GM23338 (cell line): ENCODE measurements around the gene LAGE3. TPM values are rescaled to one million over a fixed set of nuclear protein-coding genes. Genes with fewer than 3 reads are reported as not detected.

Experiments
- ATAC-seq: fragments of 200-7000 bp; cut with Tn5 transposase; 3 replicates; pipeline ENCODE4 v1.9.1; 2020
- DNase-seq: peaks from one replicate; pipeline ENCODE4 v3.0.0-alpha.2; 2015; ENCODE audit warnings: low spot score
- H2AFZ ChIP-seq: fragments of 200-600 bp; sonication (generic); 2 replicates; pipeline ENCODE4 v1.8.0; 2016; ENCODE audit warnings: antibody characterized with exemption, mild to moderate bottlenecking, moderate library complexity
- H3F3A ChIP-seq: fragments of 200-600 bp; sonication (generic); replicated peaks from 2 replicates; pipeline ENCODE4 v1.8.0; 2017; ENCODE audit warnings: antibody characterized with exemption, mixed run types, low read depth
- H3K27ac ChIP-seq: fragments of 200-600 bp; sonication (generic); 2 replicates; pipeline ENCODE4 v1.6.1; 2016; ENCODE audit warnings: low read depth
- H3K27me3 ChIP-seq: fragments of 200-600 bp; sonication (generic); 2 replicates; pipeline ENCODE4 v1.8.0; 2016; ENCODE audit warnings: mild to moderate bottlenecking, mixed run types, moderate library complexity; ENCODE audit not compliant: insufficient read depth
- H3K36me3 ChIP-seq: fragments of 200-600 bp; sonication (generic); 2 replicates; pipeline ENCODE4 v1.8.0; 2016; ENCODE audit warnings: mild to moderate bottlenecking; ENCODE audit not compliant: insufficient read depth
- H3K4me1 ChIP-seq: fragments of 200-600 bp; sonication (generic); 2 replicates; pipeline ENCODE4 v1.8.0; 2016; ENCODE audit warnings: mild to moderate bottlenecking, moderate library complexity; ENCODE audit not compliant: insufficient read depth
- H3K4me2 ChIP-seq: fragments of 200-600 bp; sonication (generic); 2 replicates; pipeline ENCODE4 v1.7.1; 2017; ENCODE audit warnings: mixed run types
- H3K4me3 ChIP-seq: fragments of 200-600 bp; sonication (generic); 2 replicates; pipeline ENCODE4 v1.6.1; 2016; ENCODE audit warnings: mixed run types
- H3K79me2 ChIP-seq: fragments of 200-600 bp; sonication (generic); replicated peaks from 2 replicates; pipeline ENCODE4 v1.8.0; 2017; ENCODE audit warnings: mild to moderate bottlenecking; ENCODE audit not compliant: insufficient read depth
- H3K9me2 ChIP-seq: fragments of 200-600 bp; sonication (generic); 2 replicates; pipeline ENCODE4 v1.8.0; 2017; ENCODE audit not compliant: insufficient read depth
- H4K20me1 ChIP-seq: fragments of 200-600 bp; sonication (generic); replicated peaks from 2 replicates; pipeline ENCODE4 v1.8.0; 2017; ENCODE audit warnings: mild to moderate bottlenecking; ENCODE audit not compliant: insufficient read depth
- H3K27ac Mint-ChIP-seq: 2 replicates; pipeline ENCODE4 v1.8.0; 2020; ENCODE audit warnings: inconsistent platforms, mild to moderate bottlenecking, moderate library complexity, mixed read lengths
- H3K27me3 Mint-ChIP-seq: 3 replicates; pipeline ENCODE4 v1.8.0; 2022; ENCODE audit warnings: low read depth, mild to moderate bottlenecking, moderate library complexity, mixed read lengths, inconsistent platforms; ENCODE audit not compliant: insufficient read depth, poor library complexity
- H3K36me3 Mint-ChIP-seq: 3 replicates; pipeline ENCODE4 v1.8.0; 2021; ENCODE audit warnings: low read depth, mild to moderate bottlenecking, inconsistent platforms, moderate library complexity, mixed read lengths
- H3K4me1 Mint-ChIP-seq: 3 replicates; pipeline ENCODE4 v1.8.0; 2020; ENCODE audit warnings: mild to moderate bottlenecking, inconsistent platforms, mixed read lengths
- H3K4me3 Mint-ChIP-seq: 3 replicates; pipeline ENCODE4 v1.8.0; 2021; ENCODE audit warnings: moderate library complexity, mild to moderate bottlenecking, inconsistent platforms, mixed read lengths
- H3K9me3 Mint-ChIP-seq: 3 replicates; pipeline ENCODE4 v1.8.0; 2020; ENCODE audit warnings: moderate library complexity, mild to moderate bottlenecking, inconsistent platforms, mixed read lengths
- CREB1 ChIP-seq: fragments of 250-450 bp; sonication (Bioruptor Pico); IDR thresholded peaks from 2 replicates; pipeline ENCODE4 v1.5.0; 2020; ENCODE audit warnings: low read depth, mild to moderate bottlenecking, moderate library complexity
- EZH2 ChIP-seq: fragments of 200-600 bp; sonication (generic); IDR thresholded peaks from one replicate; pipeline ENCODE4 v1.8.0; 2017; ENCODE audit warnings: antibody characterized with exemption, mild to moderate bottlenecking, low read depth; ENCODE audit not compliant: unreplicated experiment
- EZH2phosphoT487 ChIP-seq: fragments of 200-600 bp; sonication (generic); IDR thresholded peaks from one replicate; pipeline ENCODE4 v1.8.1; 2018; ENCODE audit warnings: antibody characterized with exemption; ENCODE audit not compliant: unreplicated experiment
- POLR2AphosphoS5 ChIP-seq: IDR thresholded peaks from 2 replicates; pipeline ENCODE4 v1.6.1; 2016; ENCODE audit warnings: antibody characterized with exemption, low read depth
- REST ChIP-seq: IDR thresholded peaks from one replicate; pipeline ENCODE4 v1.6.1; 2018; ENCODE audit warnings: antibody characterized with exemption; ENCODE audit not compliant: unreplicated experiment
- STAT1 ChIP-seq: IDR thresholded peaks from one replicate; pipeline ENCODE4 v1.6.1; 2016; ENCODE audit warnings: antibody characterized with exemption; ENCODE audit not compliant: unreplicated experiment
- ZNF114 ChIP-seq: fragments of 250-450 bp; sonication (Bioruptor Pico); IDR thresholded peaks from 2 replicates; pipeline ENCODE4 v1.5.0; 2020; ENCODE audit warnings: mild to moderate bottlenecking, moderate library complexity
- ZNF331 ChIP-seq: fragments of 250-450 bp; sonication (Bioruptor Pico); IDR thresholded peaks from 2 replicates; pipeline ENCODE4 v1.5.0; 2020; ENCODE audit warnings: low read depth, mild to moderate bottlenecking, moderate library complexity
- ZNF462 ChIP-seq: fragments of 250-450 bp; sonication (Bioruptor Pico); IDR thresholded peaks from 2 replicates; pipeline ENCODE4 v1.5.0; 2020; ENCODE audit warnings: mild to moderate bottlenecking, moderate library complexity
- polyA plus RNA-seq: library from polyadenylated mRNA; unstranded; fragments of >200 nt; fragmentation: Nextera tagmentation; extraction: Ambion mirVana; gene quantifications from 2 replicates; pipeline ENCODE4 v1.2.1, GENCODE V29; 2016
- total RNA-seq: library from RNA; depleted of rRNA; stranded (reverse); fragments of >200 nt; shearing (Covaris generic); gene quantifications from 2 replicates; pipeline ENCODE4 v1.2.3, GENCODE V29; 2014

LAGE3 gene
- total and polyA plus RNA-seq, 2 experiments from 2014 or later, result 71.0 to 84.5 TPM

GRCh38 chrX:154429711-154430110 is 49.4 kb downstream of the LAGE3 start:
- no peak for ATAC-seq
- no peaks in the 10 kb centered on the region for H4K20me1 ChIP-seq

GRCh38 chrX:154428176-154429171 is 50.6 kb downstream of the LAGE3 start, which contains the start of gene ATP6AP1:
Gene ATP6AP1, plus strand, starts transcription at chrX:154428677. Its CDS starts 16 bp downstream, at chrX:154428693.
- no peaks in the 10 kb centered on the region for H3K27me3 ChIP-seq
- H4K20me1 ChIP-seq, result no peaks in the 10 kb centered on the region
- no peaks in the 10 kb centered on the region; the same call in 1 of the 2 replicates for H3K4me1 ChIP-seq
- no peaks in the 10 kb centered on the region for H3F3A ChIP-seq
- Mint-ChIP-seq H3K9me3 (no peaks in the 10 kb centered on the region), H3K27ac (no peak within 1 kb of the TSS), H3K36me3 (peaks cover 10% of the 10 kb centered on the region), H3K27me3 (peaks cover 4% of the 10 kb centered on the region), H3K4me1 (peaks cover 15% of the 10 kb centered on the region), H3K4me3 (peak within 1 kb of the TSS; percentile 74)
- no peak within 1 kb of the TSS for H3K27ac ChIP-seq
- H3K4me2 ChIP-seq, result peak within 1 kb of the TSS; percentile 79
- H2AFZ ChIP-seq, result no peak within 1 kb of the TSS
- H3K9me2 ChIP-seq, result no peaks in the 10 kb centered on the region
- H3K4me3 ChIP-seq, result peak within 1 kb of the TSS; percentile 62
- H3K36me3 ChIP-seq, result no peaks in the 10 kb centered on the region
- ATAC-seq (peak; percentile 96), DNase-seq (peak; percentile 92)
- peaks cover 11% of the 10 kb centered on the region for H3K79me2 ChIP-seq
- peak; percentile 61 for TF ChIP-seq POLR2AphosphoS5
- no peak for TF ChIP-seq ZNF462 (CRISPR knock-in tag)
- TF ChIP-seq CREB1 (CRISPR knock-in tag), result peak; percentile 39; the same call in 1 of the 2 replicates

More at GRCh38 chrX:154429711-154430110, 49.4 kb downstream of the LAGE3 start:
- H3K9me2 ChIP-seq, result no peaks in the 10 kb centered on the region
- H3K4me3 ChIP-seq, result peak overlapping the region; percentile 62
- H2AFZ ChIP-seq, result no peak overlapping the region
- H3K79me2 ChIP-seq, result peaks cover 11% of the 10 kb centered on the region
- no peak for DNase-seq
- Mint-ChIP-seq H3K36me3 (peaks cover 15% of the 10 kb centered on the region), H3K9me3 (no peaks in the 10 kb centered on the region), H3K27ac (no peak overlapping the region), H3K27me3 (peaks cover 4% of the 10 kb centered on the region), H3K4me1 (peaks cover 15% of the 10 kb centered on the region), H3K4me3 (peak overlapping the region; percentile 74)
- no peaks in the 10 kb centered on the region for H3K27me3 ChIP-seq
- peak overlapping the region; percentile 79 for H3K4me2 ChIP-seq
- no peak overlapping the region for H3K27ac ChIP-seq
- H3K36me3 ChIP-seq, result no peaks in the 10 kb centered on the region
- H3F3A ChIP-seq, result no peaks in the 10 kb centered on the region
- TF ChIP-seq REST, result no peak
- TF ChIP-seq CREB1 (CRISPR knock-in tag), result no peak
- TF ChIP-seq ZNF331 (CRISPR knock-in tag), result no peak
- TF ChIP-seq EZH2phosphoT487, result no peak
- TF ChIP-seq EZH2, result no peak
- TF ChIP-seq ZNF114 (CRISPR knock-in tag), result no peak
- TF ChIP-seq STAT1, result no peak
- no peaks in the 10 kb centered on the region; the same call in 1 of the 2 replicates for H3K4me1 ChIP-seq
